NCI-H446 treated with DMSO at 0.1 percent for 48 hours (cell line): ENCODE measurements around the gene KRTCAP3.

ENCODE experiments used
- DNase-seq: peaks from one replicate; lab custom pipeline; 2025; lab: John Stamatoyannopoulos, UW

The KRTCAP3 gene

GRCh38 chr2:27441226-27441926, 805 bp upstream of the KRTCAP3 start:
- DNase-seq: no peak

- DNase-seq: no peak
Measured at GRCh38 chr2:27442920-27443282, 720 bp downstream of the KRTCAP3 start.

- DNase-seq: no peak
Measured at GRCh38 chr2:27445155-27445554, 3.0 kb downstream of the KRTCAP3 start.

- DNase-seq: no peak
Measured at GRCh38 chr2:27445615-27446014, 3.4 kb downstream of the KRTCAP3 start.

GRCh38 chr2:27446057-27446456, 3.9 kb downstream of the KRTCAP3 start:
- no peak for DNase-seq

GRCh38 chr2:27448381-27448780, 6.2 kb downstream of the KRTCAP3 start:
- DNase-seq: no peak

- no peak for DNase-seq
Measured at GRCh38 chr2:27451095-27451494, 8.9 kb downstream of the KRTCAP3 start.

GRCh38 chr2:27453968-27454367, 11.8 kb downstream of the KRTCAP3 start:
- no peak for DNase-seq

- DNase-seq: no peak
Measured at GRCh38 chr2:27461118-27461517, 18.9 kb downstream of the KRTCAP3 start.

- DNase-seq: no peak
Measured at GRCh38 chr2:27464443-27464842, 22.3 kb downstream of the KRTCAP3 start.

GRCh38 chr2:27471961-27472360, 29.8 kb downstream of the KRTCAP3 start:
- DNase-seq: no peak

- DNase-seq: no peak
Measured at GRCh38 chr2:27485496-27485895, 43.3 kb downstream of the KRTCAP3 start.

- DNase-seq: no peak
Measured at GRCh38 chr2:27489118-27489497, 46.9 kb downstream of the KRTCAP3 start.

GRCh38 chr2:27489498-27490397, 47.6 kb downstream of the KRTCAP3 start, which contains the start of gene IFT172:
TSS of gene IFT172 (minus strand) at chr2:27489743. CDS start at chr2:27489653, 90 bp downstream.
- peak; percentile 97 for DNase-seq

GRCh38 chr2:27492557-27492956, 50.4 kb downstream of the KRTCAP3 start:
- DNase-seq: no peak

GRCh38 chr2:27493948-27494283, 51.7 kb downstream of the KRTCAP3 start:
- no peak for DNase-seq
